K562 (cell line): ENCODE measurements around the gene RYK.

Source experiments
- JUNB ChIP-seq: fragments of 450-650 bp; formaldehyde crosslinking; conservative IDR thresholded peaks from 2 replicates; pipeline ENCODE4 v1.4.0; 2020; ENCODE audit warnings: mild to moderate bottlenecking
- NR1H2 ChIP-seq: sonication (generic); formaldehyde crosslinking; IDR thresholded peaks from 2 replicates; pipeline ENCODE4 v1.4.0; 2020; ENCODE audit warnings: mild to moderate bottlenecking, missing genetic modification reagents
- NRF1 ChIP-seq, 2 experiments: fragments of 450-650 bp; IDR thresholded peaks in 1 of 2; conservative IDR thresholded peaks in 1 of 2; 2 replicates each; pipeline ENCODE4 v1.6.1; 2014; ENCODE audit warnings: mild to moderate bottlenecking in 2 of 2
- POLR2A ChIP-seq: fragments of 450-650 bp; conservative IDR thresholded peaks from 2 replicates; pipeline ENCODE4 v1.6.1; 2016
- ZNF507 ChIP-seq: conservative IDR thresholded peaks from 2 replicates; pipeline ENCODE4 v1.6.1; 2017; ENCODE audit warnings: missing genetic modification characterization, missing compliant biosample characterization
- TF ChIP-seq, protein P1 (sequence below): fragments of 450-650 bp; IDR thresholded peaks from 2 replicates; pipeline ENCODE4 v1.6.1; 2018; ENCODE audit not compliant: partially characterized antibody

DNA sequence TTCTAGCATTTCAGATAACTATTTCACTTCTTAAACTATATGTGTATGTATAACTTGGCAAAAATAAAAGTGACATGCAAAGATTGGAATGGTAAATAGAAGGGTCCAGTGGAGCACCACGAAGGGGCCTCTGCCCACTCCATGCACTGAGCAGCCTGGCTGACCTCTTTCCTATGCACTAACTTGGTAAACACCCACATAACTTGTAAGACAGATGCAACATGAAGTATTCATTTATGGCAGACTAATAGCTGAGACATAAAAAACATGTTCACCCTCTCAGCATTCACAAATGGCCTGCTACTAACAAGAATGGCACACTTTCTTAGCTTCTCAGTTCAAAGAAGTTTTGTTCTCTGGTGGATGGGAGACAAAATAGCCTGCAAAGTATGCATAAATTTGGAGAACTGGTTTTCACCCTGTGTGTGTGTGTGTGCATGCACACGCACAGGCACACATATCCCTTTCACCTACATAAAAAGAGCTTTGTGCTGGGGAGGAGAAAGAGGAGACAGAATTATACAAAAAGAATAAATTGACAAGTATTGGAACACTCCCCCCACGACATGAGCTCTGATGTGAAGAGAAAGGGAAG lies 26.5 kb upstream of the RYK start:
- TF ChIP-seq ZNF507 (no peak), NR1H2 (no peak), NRF1 (conservative IDR thresholded peaks at IDR 0.05 in 1 of 2, IDR thresholded peaks at IDR 0.05 in 1 of 2) (no peak), JUNB (CRISPR knock-in tag) (no peak), POLR2A (no peak)
- TF ChIP-seq, protein P1, sequence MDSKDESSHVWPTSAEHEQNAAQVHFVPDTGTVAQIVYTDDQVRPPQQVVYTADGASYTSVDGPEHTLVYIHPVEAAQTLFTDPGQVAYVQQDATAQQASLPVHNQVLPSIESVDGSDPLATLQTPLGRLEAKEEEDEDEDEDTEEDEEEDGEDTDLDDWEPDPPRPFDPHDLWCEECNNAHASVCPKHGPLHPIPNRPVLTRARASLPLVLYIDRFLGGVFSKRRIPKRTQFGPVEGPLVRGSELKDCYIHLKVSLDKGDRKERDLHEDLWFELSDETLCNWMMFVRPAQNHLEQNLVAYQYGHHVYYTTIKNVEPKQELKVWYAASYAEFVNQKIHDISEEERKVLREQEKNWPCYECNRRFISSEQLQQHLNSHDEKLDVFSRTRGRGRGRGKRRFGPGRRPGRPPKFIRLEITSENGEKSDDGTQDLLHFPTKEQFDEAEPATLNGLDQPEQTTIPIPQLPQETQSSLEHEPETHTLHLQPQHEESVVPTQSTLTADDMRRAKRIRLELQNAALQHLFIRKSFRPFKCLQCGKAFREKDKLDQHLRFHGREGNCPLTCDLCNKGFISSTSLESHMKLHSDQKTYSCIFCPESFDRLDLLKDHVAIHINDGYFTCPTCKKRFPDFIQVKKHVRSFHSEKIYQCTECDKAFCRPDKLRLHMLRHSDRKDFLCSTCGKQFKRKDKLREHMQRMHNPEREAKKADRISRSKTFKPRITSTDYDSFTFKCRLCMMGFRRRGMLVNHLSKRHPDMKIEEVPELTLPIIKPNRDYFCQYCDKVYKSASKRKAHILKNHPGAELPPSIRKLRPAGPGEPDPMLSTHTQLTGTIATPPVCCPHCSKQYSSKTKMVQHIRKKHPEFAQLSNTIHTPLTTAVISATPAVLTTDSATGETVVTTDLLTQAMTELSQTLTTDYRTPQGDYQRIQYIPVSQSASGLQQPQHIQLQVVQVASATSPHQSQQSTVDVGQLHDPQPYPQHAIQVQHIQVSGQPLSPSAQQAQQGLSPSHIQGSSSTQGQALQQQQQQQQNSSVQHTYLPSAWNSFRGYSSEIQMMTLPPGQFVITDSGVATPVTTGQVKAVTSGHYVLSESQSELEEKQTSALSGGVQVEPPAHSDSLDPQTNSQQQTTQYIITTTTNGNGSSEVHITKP = no peak
